ENCODE measurements around the gene ARL8B. TPM values are rescaled to one million over a fixed set of nuclear protein-coding genes. Genes with fewer than 3 reads are reported as not detected.

ARL8B gene
- total RNA-seq, 1 experiment from 2014 or later: 29.0 TPM

- H3K18ac ChIP-seq (ENCODE audit: insufficient read length, low read depth, low read length): no peak overlapping the region
- H3K9me3 ChIP-seq (ENCODE audit: control insufficient read depth, low read depth, low read length): no peaks in the 10 kb centered on the region
- peaks cover 4% of the 10 kb centered on the region for H3K79me1 ChIP-seq (ENCODE audit: insufficient read depth, low read depth, low read length, poor library complexity, severe bottlenecking)
- H3K27ac Mint-ChIP-seq: peak overlapping the region in 1 of 3 experiments; percentile 5; a peak in 1 of 7 replicates
- H3K14ac ChIP-seq (ENCODE audit: insufficient read depth, low read length): no peak overlapping the region
- no peak overlapping the region for H2BK120ac ChIP-seq (ENCODE audit: low read depth, low read length, poor library complexity, severe bottlenecking)
- H2BK12ac ChIP-seq (ENCODE audit: insufficient read length, low read depth, low read length): no peak overlapping the region
- no peak overlapping the region for H3K9ac ChIP-seq (ENCODE audit: extremely low read depth, insufficient read length, low read length)
- no peak overlapping the region for H4K8ac ChIP-seq (replicated peaks; ENCODE audit: insufficient read length, low read depth, low read length)
- H3K27me3 ChIP-seq (ENCODE audit: insufficient read depth, low read length): no peaks in the 10 kb centered on the region
- peaks cover 26 to 27% of the 10 kb centered on the region in 2 experiments for H3K4me1 Mint-ChIP-seq
- H3K4me1 ChIP-seq (ENCODE audit: insufficient read depth, low read length): 0 out of 2 replicates have a peak, but pooled peaks cover 3% of the 10 kb centered on the region
- no peak overlapping the region for H2AK5ac ChIP-seq (ENCODE audit: insufficient read length, low read length)
- no peak overlapping the region for H4K91ac ChIP-seq (ENCODE audit: insufficient read length, low read depth, low read length)
- no peaks in the 10 kb centered on the region for H3K27me3 Mint-ChIP-seq (ENCODE audit: low read depth)
- no peak overlapping the region for H2BK15ac ChIP-seq (ENCODE audit: low read depth, low read length)
- H3T11ph ChIP-seq (ENCODE audit: low read length): no peak overlapping the region
- no peak overlapping the region for H4K5ac ChIP-seq (ENCODE audit: insufficient read length, low read depth, low read length)
- H3K79me2 ChIP-seq (ENCODE audit: insufficient read depth, low read length): peaks cover 7% of the 10 kb centered on the region; the same call in 1 of the 2 replicates
- H4K20me1 ChIP-seq (ENCODE audit: control insufficient read depth, insufficient read depth, insufficient read length): no peaks in the 10 kb centered on the region
- H2AFZ ChIP-seq (ENCODE audit: low read length): no peak overlapping the region
- H3K56ac ChIP-seq (ENCODE audit: insufficient read length, low read depth, low read length): no peak overlapping the region
- WGBS (ENCODE audit: extremely low coverage, insufficient read length, low lambda C conversion rate): no CpG with 5 or more reads among the region's 2 CpGs
- no peak overlapping the region for H3K23ac ChIP-seq (ENCODE audit: insufficient read length, low read depth, low read length)
- H3K23me2 ChIP-seq (ENCODE audit: insufficient read length, low read depth, low read length, poor library complexity, severe bottlenecking): no peaks in the 10 kb centered on the region
- no peak overlapping the region for H2BK5ac ChIP-seq (ENCODE audit: insufficient read length, low read length)
- H3K9me3 Mint-ChIP-seq: no peaks in the 10 kb centered on the region
- DNase-seq: no peak
- no peak overlapping the region for H2BK20ac ChIP-seq (ENCODE audit: low read depth, low read length, poor library complexity, severe bottlenecking)
- H3K4ac ChIP-seq (ENCODE audit: low read depth, low read length): no peak overlapping the region
- H3K4me3 Mint-ChIP-seq: no peak overlapping the region
- H3K36me3 Mint-ChIP-seq (ENCODE audit: insufficient read depth in 1 of 3, low read depth in 3 of 3): 0 out of 7 replicates have a peak, but pooled peaks cover 0 to 2% (median 0%) of the 10 kb centered on the region in 3 experiments
- H3K27ac ChIP-seq (ENCODE audit: insufficient read length, low read depth, low read length): no peak overlapping the region
- no peak for TF ChIP-seq CTCF (conservative IDR thresholded peaks at IDR 0.05)
- no peak overlapping the region for H3K4me2 ChIP-seq (ENCODE audit: insufficient read depth, insufficient read length, low read length)
These were observed 44.8 kb downstream of the ARL8B start for GRCh38 chr3:5166846-5167245.
